HepG2 (cell line): ENCODE data around the gene C1QBP. TPM values are rescaled to one million over a fixed set of nuclear protein-coding genes. Genes with fewer than 3 reads are reported as not detected.

Experiments
- ARNTL ChIP-seq: sonication (generic); formaldehyde crosslinking; IDR thresholded peaks from 2 replicates; pipeline ENCODE4 v1.4.0; 2020; ENCODE audit warnings: mild to moderate bottlenecking, missing genetic modification reagents
- BRCA1 ChIP-seq: sonication (generic); formaldehyde crosslinking; IDR thresholded peaks from 2 replicates; pipeline ENCODE4 v1.4.0; 2020; ENCODE audit warnings: missing genetic modification reagents
- HIVEP1 ChIP-seq: sonication (generic); formaldehyde crosslinking; IDR thresholded peaks from 2 replicates; pipeline ENCODE4 v1.4.0; 2020; ENCODE audit warnings: mild to moderate bottlenecking, missing genetic modification reagents
- HNF4G ChIP-seq, 2 experiments: sonication (generic) in 1 of 2; formaldehyde crosslinking in 1 of 2; IDR thresholded peaks; 2 replicates each; pipeline versions ENCODE4 v1.4.0 to v1.6.1; 2011 to 2020; ENCODE audit warnings: borderline replicate concordance in 2 of 2, low read depth in 2 of 2, mild to moderate bottlenecking in 2 of 2, low read length in 1 of 2, missing genetic modification reagents in 1 of 2, moderate library complexity in 1 of 2
- MTA3 ChIP-seq: sonication (generic); formaldehyde crosslinking; IDR thresholded peaks from 2 replicates; pipeline ENCODE4 v1.4.0; 2020; ENCODE audit warnings: missing genetic modification reagents
- NONO ChIP-seq, 2 experiments: fragments of 450-650 bp in 1 of 2; sonication (generic) in 1 of 2; formaldehyde crosslinking in 1 of 2; IDR thresholded peaks in 1 of 2; conservative IDR thresholded peaks in 1 of 2; 2 replicates each; pipeline versions ENCODE4 v1.6.1 to v1.8.0; 2017 to 2022; ENCODE audit warnings: mild to moderate bottlenecking in 1 of 2, missing genetic modification reagents in 1 of 2, moderate library complexity in 1 of 2
- RARG ChIP-seq: sonication (generic); formaldehyde crosslinking; IDR thresholded peaks from 2 replicates; pipeline ENCODE4 v1.4.0; 2020; ENCODE audit warnings: low read depth, mild to moderate bottlenecking, missing genetic modification reagents
- SAFB2 ChIP-seq: sonication (generic); formaldehyde crosslinking; IDR thresholded peaks from 2 replicates; pipeline ENCODE4 v1.5.1; 2020; ENCODE audit warnings: missing genetic modification reagents, low read depth, mild to moderate bottlenecking, borderline replicate concordance
- SALL1 ChIP-seq: sonication (generic); formaldehyde crosslinking; IDR thresholded peaks from 2 replicates; pipeline ENCODE4 v1.8.0; 2022; ENCODE audit warnings: mild to moderate bottlenecking, missing genetic modification reagents
- SIN3A ChIP-seq: IDR thresholded peaks from 2 replicates; pipeline ENCODE4 v1.6.1; 2011; ENCODE audit warnings: low read depth, mild to moderate bottlenecking, control low read depth, low read length, borderline replicate concordance
- SNAPC5 ChIP-seq: sonication (generic); formaldehyde crosslinking; IDR thresholded peaks from 2 replicates; pipeline ENCODE4 v1.8.1; 2023; ENCODE audit warnings: mild to moderate bottlenecking, missing genetic modification reagents, borderline replicate concordance
- YEATS2 ChIP-seq: sonication (generic); formaldehyde crosslinking; IDR thresholded peaks from 2 replicates; pipeline ENCODE4 v1.4.0; 2020; ENCODE audit warnings: missing genetic modification reagents, borderline replicate concordance
- ZFY ChIP-seq: sonication (generic); formaldehyde crosslinking; IDR thresholded peaks from 2 replicates; pipeline ENCODE4 v1.4.0; 2020; ENCODE audit warnings: missing genetic modification reagents
- ZNF124 ChIP-seq: sonication (generic); formaldehyde crosslinking; IDR thresholded peaks from 2 replicates; pipeline ENCODE4 v1.4.0; 2020; ENCODE audit warnings: missing genetic modification reagents
- ZNF143 ChIP-seq: sonication (generic); formaldehyde crosslinking; IDR thresholded peaks from 2 replicates; pipeline ENCODE4 v1.4.0; 2020; ENCODE audit warnings: missing genetic modification reagents
- ZNF24 ChIP-seq: fragments of 450-650 bp; IDR thresholded peaks from 2 replicates; pipeline ENCODE4 v1.6.1; 2017; ENCODE audit warnings: antibody characterized with exemption, mild to moderate bottlenecking
- ZNF350 ChIP-seq: sonication (generic); formaldehyde crosslinking; IDR thresholded peaks from 2 replicates; pipeline ENCODE4 v1.4.0; 2020; ENCODE audit warnings: mild to moderate bottlenecking, low read depth, missing genetic modification reagents, borderline replicate concordance
- ZNF354B ChIP-seq: sonication (generic); formaldehyde crosslinking; IDR thresholded peaks from 2 replicates; pipeline ENCODE4 v1.8.0; 2022; ENCODE audit warnings: mild to moderate bottlenecking, missing genetic modification reagents
- ZNF552 ChIP-seq: sonication (generic); formaldehyde crosslinking; IDR thresholded peaks from 2 replicates; pipeline ENCODE4 v1.9.0; 2022; ENCODE audit warnings: missing genetic modification reagents, mild to moderate bottlenecking, borderline replicate concordance
- ZNF607 ChIP-seq: sonication (generic); formaldehyde crosslinking; IDR thresholded peaks from 2 replicates; pipeline ENCODE4 v1.5.1; 2020; ENCODE audit warnings: missing genetic modification reagents, mild to moderate bottlenecking, borderline replicate concordance
- ZNF670 ChIP-seq: sonication (generic); formaldehyde crosslinking; IDR thresholded peaks from 2 replicates; pipeline ENCODE4 v1.8.0; 2022; ENCODE audit warnings: mild to moderate bottlenecking, missing genetic modification reagents, borderline replicate concordance
- ZSCAN30 ChIP-seq: sonication (generic); formaldehyde crosslinking; IDR thresholded peaks from 2 replicates; pipeline ENCODE4 v1.5.0; 2020; ENCODE audit warnings: mild to moderate bottlenecking, missing genetic modification reagents
- polyA plus RNA-seq, 8 experiments: library from polyadenylated mRNA; depleted of rRNA in 3 of 8; stranded (reverse) in 7 of 8; unstranded in 1 of 8; fragments of >200 nt; fragmentation: Illumina TruSeq in 4 of 8; extraction: Trizol in 4 of 8; gene quantifications; 2 replicates each; pipeline versions ENCODE4 v1.2.1 to v1.2.3, GENCODE V29; 2011 to 2016; ENCODE audit warnings: low read depth in 4 of 8, missing spikeins in 1 of 8, mixed read lengths in 1 of 8; ENCODE audit not compliant: insufficient read depth in 1 of 8
- total RNA-seq, 5 experiments: library from RNA; depleted of rRNA; stranded (reverse); fragments of >200 nt; fragmentation: Illumina TruSeq; extraction: Trizol; gene quantifications; 2 replicates each; pipeline ENCODE4 v1.2.3, GENCODE V29; 2016; ENCODE audit warnings: low read depth in 1 of 5
- TF ChIP-seq, protein P1 (sequence below): IDR thresholded peaks from 2 replicates; pipeline ENCODE4 v1.6.1; 2016; ENCODE audit warnings: missing compliant biosample characterization, missing genetic modification reagents, borderline replicate concordance
- TF ChIP-seq, protein P2 (sequence below): sonication (generic); formaldehyde crosslinking; IDR thresholded peaks from 2 replicates; pipeline ENCODE4 v1.5.0; 2020; ENCODE audit warnings: missing genetic modification reagents, mild to moderate bottlenecking, borderline replicate concordance

Gene C1QBP
- total and polyA plus RNA-seq, 2 of the 13 experiments (the other 11 are each of a cell fraction or from before 2014, with no cell fraction given): 219 to 680 TPM

DNA sequence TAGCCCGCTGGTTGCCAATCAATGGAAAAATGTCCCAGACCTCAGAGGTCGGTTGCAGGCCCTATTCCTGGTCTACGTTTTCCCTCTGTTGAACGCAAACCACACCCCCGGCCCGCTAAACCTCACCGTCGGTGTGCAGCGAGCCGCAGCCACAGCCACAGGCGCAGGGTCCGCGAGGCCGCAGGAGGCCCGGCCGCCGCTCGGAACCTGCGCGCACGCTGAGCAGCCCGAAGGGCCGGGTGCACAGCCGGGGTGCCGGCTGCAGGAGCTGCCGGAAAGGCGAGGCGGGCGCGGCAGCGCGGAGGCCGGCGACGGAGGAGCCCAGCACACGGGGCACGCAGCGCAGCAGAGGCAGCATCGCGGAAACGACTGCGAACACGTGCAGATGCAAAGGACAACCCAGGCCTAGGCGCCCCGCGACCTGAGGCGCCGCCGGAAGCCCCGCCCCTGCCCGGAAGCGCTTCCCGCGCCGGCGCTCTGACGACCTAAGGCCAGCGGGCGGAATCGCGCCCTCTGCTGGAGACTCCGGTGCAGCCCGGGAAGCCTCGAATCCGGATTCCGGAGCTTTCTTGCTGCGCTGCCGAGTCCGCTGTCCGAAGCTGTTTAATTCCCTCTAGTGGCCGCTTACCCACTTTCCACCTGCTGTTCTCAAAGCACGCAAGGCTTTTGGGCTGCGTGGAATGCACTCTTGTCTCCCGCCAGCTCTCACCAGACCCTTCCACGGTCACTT, at the start of gene C1QBP (continued):
- TF ChIP-seq, protein P1, sequence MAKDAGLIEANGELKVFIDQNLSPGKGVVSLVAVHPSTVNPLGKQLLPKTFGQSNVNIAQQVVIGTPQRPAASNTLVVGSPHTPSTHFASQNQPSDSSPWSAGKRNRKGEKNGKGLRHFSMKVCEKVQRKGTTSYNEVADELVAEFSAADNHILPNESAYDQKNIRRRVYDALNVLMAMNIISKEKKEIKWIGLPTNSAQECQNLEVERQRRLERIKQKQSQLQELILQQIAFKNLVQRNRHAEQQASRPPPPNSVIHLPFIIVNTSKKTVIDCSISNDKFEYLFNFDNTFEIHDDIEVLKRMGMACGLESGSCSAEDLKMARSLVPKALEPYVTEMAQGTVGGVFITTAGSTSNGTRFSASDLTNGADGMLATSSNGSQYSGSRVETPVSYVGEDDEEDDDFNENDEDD (CRISPR knock-in tag): peak; percentile 84; the same call in 1 of the 2 replicates
- peak; percentile 77; the same call in 1 of the 2 replicates for TF ChIP-seq ZNF350 (CRISPR knock-in tag)
- peak; percentile 89; the same call in 1 of the 2 replicates for TF ChIP-seq BRCA1 (CRISPR knock-in tag)
- TF ChIP-seq YEATS2: peak; percentile 94; the same call in 1 of the 2 replicates
- TF ChIP-seq RARG (CRISPR knock-in tag): 0 out of 2 replicates have a peak, but pooled peaks have one; percentile 88
- TF ChIP-seq SIN3A: peak; percentile 81; the same call in 1 of the 2 replicates
- TF ChIP-seq NONO (IDR thresholded peaks at IDR 0.05): no peak
- peak; percentile 85 for TF ChIP-seq NONO (CRISPR knock-in tag; conservative IDR thresholded peaks at IDR 0.05)
- peak; percentile 23; the same call in 1 of the 2 replicates for TF ChIP-seq ZNF124 (CRISPR knock-in tag)
- TF ChIP-seq ZNF552: peak; percentile 87; the same call in 1 of the 2 replicates
- TF ChIP-seq ZNF670 (CRISPR knock-in tag): peak; percentile 65; the same call in 1 of the 2 replicates
- TF ChIP-seq HNF4G (IDR thresholded peaks at IDR 0.05; ENCODE audit: borderline replicate concordance, low read depth, low read length): no peak
- TF ChIP-seq HNF4G (CRISPR knock-in tag; IDR thresholded peaks at IDR 0.05; ENCODE audit: borderline replicate concordance, low read depth): peak; percentile 68
- TF ChIP-seq ZNF24: 0 out of 2 replicates have a peak, but pooled peaks have one; percentile 3
- TF ChIP-seq ZNF607 (CRISPR knock-in tag): peak; percentile 71
- peak; percentile 39; the same call in 1 of the 2 replicates for TF ChIP-seq SAFB2 (CRISPR knock-in tag)
- TF ChIP-seq SNAPC5 (CRISPR knock-in tag): no peak
- peak; percentile 71 for TF ChIP-seq ZNF143 (CRISPR knock-in tag)
- peak; percentile 65; the same call in 1 of the 2 replicates for TF ChIP-seq HIVEP1 (CRISPR knock-in tag)
- TF ChIP-seq, protein P2, sequence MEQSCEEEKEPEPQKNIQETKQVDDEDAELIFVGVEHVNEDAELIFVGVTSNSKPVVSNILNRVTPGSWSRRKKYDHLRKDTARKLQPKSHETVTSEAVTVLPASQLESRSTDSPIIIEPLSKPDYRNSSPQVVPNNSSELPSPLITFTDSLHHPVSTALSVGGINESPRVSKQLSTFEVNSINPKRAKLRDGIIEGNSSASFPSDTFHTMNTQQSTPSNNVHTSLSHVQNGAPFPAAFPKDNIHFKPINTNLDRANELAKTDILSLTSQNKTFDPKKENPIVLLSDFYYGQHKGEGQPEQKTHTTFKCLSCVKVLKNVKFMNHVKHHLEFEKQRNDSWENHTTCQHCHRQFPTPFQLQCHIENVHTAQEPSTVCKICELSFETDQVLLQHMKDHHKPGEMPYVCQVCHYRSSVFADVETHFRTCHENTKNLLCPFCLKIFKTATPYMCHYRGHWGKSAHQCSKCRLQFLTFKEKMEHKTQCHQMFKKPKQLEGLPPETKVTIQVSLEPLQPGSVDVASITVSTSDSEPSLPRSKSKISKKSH: no peak; the same call in 1 of the 2 replicates
- TF ChIP-seq ZFY (CRISPR knock-in tag): peak; percentile 100
- peak; percentile 66; the same call in 1 of the 2 replicates for TF ChIP-seq ZNF354B
- TF ChIP-seq ZSCAN30 (CRISPR knock-in tag): peak; percentile 75; the same call in 1 of the 2 replicates
- peak; percentile 80 for TF ChIP-seq SALL1 (CRISPR knock-in tag)
- 0 out of 2 replicates have a peak, but pooled peaks have one; percentile 59 for TF ChIP-seq ARNTL (CRISPR knock-in tag)
- TF ChIP-seq MTA3: no peak
